Stomach smooth muscle (tissue), 2 donors: ENCODE results near the gene PREP.

Source experiments
- H3K27ac ChIP-seq: one replicate; pipeline ENCODE4 v1.7.0; 2013; ENCODE audit warnings: mild to moderate bottlenecking, low read length, inconsistent platforms
- H3K27me3 ChIP-seq, 2 donors: one replicate each; pipeline ENCODE4 v1.7.0; 2013; ENCODE audit warnings: low read length in 2 of 2; ENCODE audit not compliant: insufficient read depth in 2 of 2, control insufficient read depth in 1 of 2
- H3K36me3 ChIP-seq, 2 donors: one replicate each; pipeline ENCODE4 v1.7.0; 2013; ENCODE audit warnings: low read length in 2 of 2; ENCODE audit not compliant: control insufficient read depth in 2 of 2, insufficient read depth in 2 of 2
- H3K4me1 ChIP-seq: one replicate; pipeline ENCODE4 v1.7.0; 2013; ENCODE audit warnings: low read length; ENCODE audit not compliant: control insufficient read depth, insufficient read depth
- H3K4me3 ChIP-seq, 2 donors: one replicate each; pipeline ENCODE4 v1.7.0; 2013; ENCODE audit warnings: low read length in 2 of 2
- H3K9ac ChIP-seq, 2 donors: one replicate each; pipeline ENCODE4 v1.7.0; 2013; ENCODE audit warnings: low read length in 2 of 2, mild to moderate bottlenecking in 1 of 2
- H3K9me3 ChIP-seq, 2 donors: one replicate each; pipeline ENCODE4 v1.7.0; 2013; ENCODE audit warnings: low read length in 2 of 2; ENCODE audit not compliant: control insufficient read depth in 2 of 2
- donor health status: healthy.
- donor health status: Pancreatic carcinoma.

Gene PREP

DNA sequence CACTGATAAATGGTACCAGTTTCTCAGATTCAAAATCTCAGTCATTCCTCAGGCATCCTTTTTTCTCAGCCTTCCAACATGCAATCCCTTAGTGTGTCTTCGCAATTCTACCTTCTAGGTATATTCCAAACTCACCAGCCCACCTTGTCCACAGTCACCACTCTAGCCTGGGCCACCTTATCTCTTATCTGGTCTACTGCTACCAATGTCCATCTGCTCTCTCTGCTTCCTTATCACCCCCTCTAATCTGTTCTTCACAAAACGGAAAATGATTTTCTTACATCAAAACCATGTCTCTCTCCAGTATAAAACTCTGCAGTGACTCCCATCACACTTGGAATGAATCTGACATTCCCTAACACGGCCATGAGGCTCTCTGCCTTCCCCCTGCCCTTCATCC, 91.9 kb downstream of the PREP start:
- H3K4me3 ChIP-seq = no peak overlapping the region
- peaks cover 0 to 5% of the 10 kb centered on the region in 2 donors for H3K36me3 ChIP-seq

DNA sequence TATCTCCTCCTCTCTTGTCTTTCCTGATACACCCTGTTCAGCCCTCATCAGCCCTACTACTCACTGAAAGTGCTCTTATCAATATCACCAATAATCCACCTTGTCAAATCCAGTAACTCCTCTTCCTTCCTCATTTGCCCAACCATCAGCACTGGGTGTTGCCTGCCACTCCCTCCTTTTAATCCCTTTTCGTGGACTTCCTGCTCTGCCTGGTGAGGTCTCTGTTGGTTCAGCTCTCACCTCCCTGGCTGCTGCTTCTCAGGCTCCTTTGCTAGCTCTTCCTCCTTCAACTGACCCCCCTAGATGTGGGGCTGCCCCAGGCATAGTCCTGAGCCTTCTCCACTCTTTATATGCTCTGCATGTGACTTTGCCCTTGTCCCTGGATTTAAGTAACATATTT, 92.5 kb downstream of the PREP start:
- Histone ChIP-seq H3K9ac (no peak overlapping the region), H3K9me3 (no peaks in the 10 kb centered on the region), H3K36me3 (peaks cover 0 to 5% of the 10 kb centered on the region in 2 donors), H3K4me3 (no peak overlapping the region), H3K27ac (no peak overlapping the region), H3K27me3 (no peaks in the 10 kb centered on the region), H3K4me1 (no peaks in the 10 kb centered on the region)

More for the DNA sequence above, 91.9 kb downstream of the PREP start:
- H3K27ac ChIP-seq = no peak overlapping the region
- H3K27me3 ChIP-seq = no peaks in the 10 kb centered on the region
- H3K4me1 ChIP-seq = no peaks in the 10 kb centered on the region
- H3K9ac ChIP-seq = no peak overlapping the region
- H3K9me3 ChIP-seq = no peaks in the 10 kb centered on the region

DNA sequence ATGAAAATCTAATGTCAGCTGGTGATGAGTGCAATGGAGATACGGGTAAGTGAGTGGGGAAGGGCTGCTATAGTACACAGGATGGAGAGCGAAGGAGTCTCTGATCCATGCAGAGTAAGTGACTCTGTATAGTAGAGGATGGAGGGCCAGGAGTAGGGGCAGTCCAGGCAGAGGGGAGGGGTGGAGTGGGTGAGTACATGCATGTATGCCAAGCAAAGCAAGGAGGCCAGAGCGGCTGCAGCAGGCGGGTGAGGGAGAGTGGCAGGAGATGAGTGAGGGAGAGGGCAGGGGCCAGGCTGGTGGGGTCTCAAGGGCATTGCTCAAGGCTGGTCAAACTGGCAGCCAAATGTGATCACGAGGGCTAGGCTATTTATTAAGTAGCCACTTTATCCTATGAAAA, 94.0 kb downstream of the PREP start:
- Histone ChIP-seq H3K9ac (no peak overlapping the region), H3K9me3 (no peaks in the 10 kb centered on the region), H3K27ac (no peak overlapping the region), H3K27me3 (no peaks in the 10 kb centered on the region), H3K36me3 (peaks cover 0 to 5% of the 10 kb centered on the region in 2 donors), H3K4me1 (no peaks in the 10 kb centered on the region), H3K4me3 (no peak overlapping the region)

DNA sequence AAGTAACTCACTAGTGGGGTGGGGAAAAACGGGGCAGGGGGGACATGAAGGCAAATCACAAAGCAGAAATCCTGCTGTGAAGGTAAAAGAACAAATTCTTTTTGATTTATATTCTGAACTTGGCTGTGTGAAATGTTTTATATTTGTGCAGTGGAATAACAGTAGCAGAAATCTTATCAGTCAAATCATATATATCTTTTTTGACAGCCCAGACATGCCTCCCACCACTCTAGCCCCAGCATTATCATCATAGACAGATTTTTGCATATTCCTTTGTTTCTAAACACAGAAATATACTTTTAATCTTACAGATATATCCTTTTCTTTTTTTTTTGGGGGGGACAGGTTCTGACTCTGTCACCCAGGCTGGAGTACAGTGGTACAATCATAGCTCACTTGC, 97.4 kb downstream of the PREP start:
- H3K4me3 ChIP-seq = no peak overlapping the region
- no peaks in the 10 kb centered on the region for H3K9me3 ChIP-seq
- peaks cover 0 to 4% of the 10 kb centered on the region in 2 donors for H3K36me3 ChIP-seq
- no peaks in the 10 kb centered on the region for H3K27me3 ChIP-seq
- no peak overlapping the region for H3K9ac ChIP-seq
- no peak overlapping the region for H3K27ac ChIP-seq
- peaks cover 3% of the 10 kb centered on the region for H3K4me1 ChIP-seq

DNA sequence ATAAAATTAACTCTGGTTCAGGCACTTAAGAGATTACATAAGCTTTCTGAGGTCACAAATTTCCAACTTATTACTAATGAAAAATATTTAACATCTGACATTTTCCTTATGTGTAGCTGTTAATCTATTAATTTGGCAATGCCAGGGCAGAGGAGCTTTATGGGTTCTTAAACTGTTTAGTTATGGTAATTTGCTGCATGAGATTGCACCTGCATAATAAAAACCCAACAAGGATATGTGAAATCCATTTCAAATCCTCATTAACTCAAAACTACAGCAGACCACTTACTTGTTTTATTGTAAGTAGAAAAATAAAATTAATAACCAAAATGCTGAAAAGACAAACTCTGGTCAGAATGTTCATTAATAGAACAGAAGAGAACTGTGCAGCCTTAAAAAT, 98.1 kb downstream of the PREP start:
- no peak overlapping the region for H3K9ac ChIP-seq
- H3K27me3 ChIP-seq = no peaks in the 10 kb centered on the region
- no peaks in the 10 kb centered on the region for H3K9me3 ChIP-seq
- no peak overlapping the region for H3K4me3 ChIP-seq
- peaks cover 3% of the 10 kb centered on the region for H3K4me1 ChIP-seq
- no peak overlapping the region for H3K27ac ChIP-seq
- H3K36me3 ChIP-seq = peaks cover 0 to 4% of the 10 kb centered on the region in 2 donors

DNA sequence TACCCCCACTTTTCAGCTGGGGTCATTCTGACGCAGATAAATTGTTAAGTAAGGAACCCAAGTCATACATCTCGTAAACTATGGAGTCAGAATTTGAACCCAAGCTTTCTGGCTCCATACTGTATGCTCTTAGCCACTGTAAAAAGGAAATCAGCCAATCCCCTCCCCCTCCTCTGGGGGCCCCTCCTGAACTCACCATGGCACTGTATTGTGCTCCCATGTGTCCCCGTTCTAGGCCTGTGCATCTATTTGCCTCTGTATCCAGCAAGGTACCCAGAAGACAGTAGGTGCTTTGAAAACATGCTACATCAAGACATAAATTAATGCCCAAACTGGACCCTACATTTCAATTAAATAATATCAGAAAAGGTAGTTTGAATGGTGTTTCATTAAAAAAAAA, 98.5 kb downstream of the PREP start:
- Histone ChIP-seq H3K36me3 (peaks cover 0 to 4% of the 10 kb centered on the region in 2 donors), H3K9me3 (no peaks in the 10 kb centered on the region), H3K4me3 (no peak overlapping the region), H3K4me1 (peaks cover 3% of the 10 kb centered on the region), H3K27ac (no peak overlapping the region), H3K9ac (no peak overlapping the region), H3K27me3 (no peaks in the 10 kb centered on the region)

DNA sequence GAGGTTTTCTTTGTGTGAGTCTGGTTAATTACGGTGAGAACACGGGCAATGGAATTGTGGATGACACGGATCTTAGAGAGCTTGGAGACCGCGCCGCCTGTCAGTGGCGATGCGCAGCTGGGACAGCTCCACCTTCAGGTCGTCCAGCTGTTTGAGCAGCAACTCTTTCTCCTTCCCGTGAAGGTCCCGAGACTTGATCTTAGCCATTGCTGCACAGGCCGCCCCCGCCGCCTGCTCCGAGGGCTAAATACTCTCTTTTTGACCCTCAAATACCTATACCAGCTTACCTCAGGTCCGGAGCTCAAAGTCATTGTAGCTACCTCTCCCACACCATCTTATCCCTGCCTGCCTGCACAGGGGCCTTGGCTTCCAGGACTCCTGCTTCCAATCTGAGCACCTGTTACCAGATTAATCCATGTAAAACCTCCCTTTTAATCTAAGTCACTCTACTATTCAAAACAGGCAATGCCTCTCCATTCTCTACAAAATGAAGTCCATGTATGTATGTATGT, 100.2 kb downstream of the PREP start:
- H3K9ac ChIP-seq = no peak overlapping the region
- no peaks in the 10 kb centered on the region for H3K9me3 ChIP-seq
- peaks cover 0 to 2% of the 10 kb centered on the region in 2 donors for H3K36me3 ChIP-seq
- peaks cover 3% of the 10 kb centered on the region for H3K4me1 ChIP-seq
- no peak overlapping the region for H3K27ac ChIP-seq
- H3K4me3 ChIP-seq = no peak overlapping the region
- no peaks in the 10 kb centered on the region for H3K27me3 ChIP-seq

DNA sequence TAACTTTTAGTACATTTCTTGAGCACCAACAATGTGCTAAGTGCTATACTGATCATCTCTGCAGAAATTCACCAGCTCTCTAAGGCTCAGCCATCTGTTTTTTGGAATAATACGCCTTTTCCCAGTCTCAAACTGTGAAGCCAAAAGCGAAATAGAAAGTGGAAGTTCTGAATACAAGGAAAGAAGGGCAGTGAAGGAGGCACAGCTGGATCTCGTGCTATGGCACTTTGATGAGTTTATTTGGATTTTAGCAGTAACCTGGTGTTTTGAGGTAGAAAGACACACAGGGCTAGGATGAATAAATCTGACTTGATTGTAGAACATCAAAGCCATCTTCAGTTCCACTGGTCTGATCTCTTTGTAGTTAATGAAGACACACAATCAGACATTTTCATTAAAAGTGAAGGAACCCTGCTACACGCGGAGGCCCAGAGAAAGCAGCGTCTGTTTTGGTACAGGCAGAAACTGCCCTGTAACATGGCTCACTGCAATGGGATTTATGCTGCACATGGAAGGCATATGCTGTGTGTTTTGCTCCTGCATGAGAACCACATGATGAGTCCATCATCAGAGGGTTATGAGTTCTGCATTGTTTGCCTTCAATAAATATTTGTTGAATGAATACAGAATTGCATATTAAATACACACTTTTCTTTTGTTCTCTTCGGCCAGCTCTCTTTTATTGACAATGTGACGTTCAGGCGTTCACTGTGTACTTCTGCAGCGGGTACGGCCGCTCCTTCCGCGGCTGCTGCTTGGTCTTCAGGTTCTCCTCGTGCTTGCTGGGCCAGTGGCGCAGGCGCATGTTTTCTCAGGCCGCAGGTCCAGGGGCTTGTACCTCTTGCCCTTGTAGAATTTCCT, 100.9 kb downstream of the PREP start:
- Histone ChIP-seq H3K27me3 (no peaks in the 10 kb centered on the region), H3K27ac (no peak overlapping the region), H3K4me1 (peaks cover 3% of the 10 kb centered on the region), H3K9me3 (no peaks in the 10 kb centered on the region), H3K4me3 (no peak overlapping the region), H3K36me3 (peaks cover 0 to 2% of the 10 kb centered on the region in 2 donors), H3K9ac (no peak overlapping the region)

DNA sequence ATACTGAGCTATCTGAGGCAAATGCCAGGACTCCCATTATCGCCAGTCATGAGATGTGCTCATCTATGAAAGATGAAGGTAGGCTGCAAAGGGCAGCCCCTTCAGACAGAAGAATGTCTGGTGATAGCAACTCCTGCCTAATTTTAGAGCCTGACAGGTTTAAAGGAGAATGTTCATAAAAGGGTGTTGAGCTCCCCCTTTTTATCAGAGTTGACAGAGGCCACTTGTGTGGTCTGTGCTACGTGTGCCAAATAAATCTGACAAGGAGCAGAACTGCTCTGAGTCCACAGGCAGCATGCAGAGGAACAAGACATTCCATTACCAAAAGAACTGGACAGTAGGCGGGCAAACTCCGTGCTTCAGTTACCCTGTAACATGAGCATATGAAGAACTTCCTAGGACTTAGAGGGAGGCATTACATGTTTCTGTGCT, 101.8 kb downstream of the PREP start:
- Histone ChIP-seq H3K9me3 (no peaks in the 10 kb centered on the region), H3K27ac (no peak overlapping the region), H3K4me3 (no peak overlapping the region), H3K27me3 (no peaks in the 10 kb centered on the region), H3K9ac (no peak overlapping the region), H3K36me3 (peaks cover 0 to 2% of the 10 kb centered on the region in 2 donors), H3K4me1 (peaks cover 3% of the 10 kb centered on the region)

DNA sequence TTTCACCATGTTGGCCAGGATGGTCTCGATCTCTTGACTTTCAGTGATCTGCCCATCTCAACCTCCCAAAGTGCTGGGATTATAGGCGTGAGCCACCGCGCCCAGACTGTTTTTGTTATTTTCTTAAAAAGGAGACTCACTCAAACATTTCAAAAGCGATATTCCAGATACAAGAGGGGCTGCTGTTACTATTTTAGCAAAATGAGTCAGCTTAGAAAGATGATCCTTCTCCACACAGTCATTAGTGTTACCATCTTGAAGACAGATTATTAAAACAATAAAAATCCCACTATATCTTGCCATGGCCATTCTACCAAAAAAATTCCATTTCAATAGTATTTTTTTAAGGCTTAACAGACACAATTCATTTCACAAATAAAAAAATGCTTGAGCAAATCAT, 102.8 kb downstream of the PREP start:
- no peaks in the 10 kb centered on the region for H3K27me3 ChIP-seq
- no peaks in the 10 kb centered on the region for H3K9me3 ChIP-seq
- H3K36me3 ChIP-seq = peaks cover 0 to 2% of the 10 kb centered on the region in 2 donors
- H3K4me1 ChIP-seq = peaks cover 3% of the 10 kb centered on the region
- H3K9ac ChIP-seq = no peak overlapping the region
- H3K4me3 ChIP-seq = no peak overlapping the region
- no peak overlapping the region for H3K27ac ChIP-seq

DNA sequence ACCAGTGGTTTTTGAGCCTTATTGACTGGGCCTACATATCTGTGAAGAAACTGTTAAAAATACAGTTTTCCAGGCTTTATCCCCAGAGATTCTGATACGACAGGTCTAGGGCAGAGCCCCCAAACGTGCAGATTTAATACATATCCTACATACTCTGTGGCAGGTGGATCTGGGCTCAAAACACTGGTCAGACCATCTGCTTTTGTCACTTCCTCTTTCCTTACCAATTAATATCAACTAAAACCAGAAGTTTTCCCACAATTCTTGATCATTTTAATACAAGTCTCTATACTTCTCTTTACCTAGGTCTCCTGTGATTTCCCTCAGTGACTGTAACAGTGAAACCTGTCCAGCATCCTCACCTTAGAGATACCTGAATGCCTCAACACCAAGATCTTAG, 108.8 kb downstream of the PREP start:
- H3K9ac ChIP-seq = no peak overlapping the region
- peaks cover 0 to 4% of the 10 kb centered on the region in 2 donors for H3K9me3 ChIP-seq
- no peak overlapping the region for H3K4me3 ChIP-seq
- H3K36me3 ChIP-seq = no peaks in the 10 kb centered on the region
- H3K27ac ChIP-seq = no peak overlapping the region
- H3K27me3 ChIP-seq = no peaks in the 10 kb centered on the region
- H3K4me1 ChIP-seq = no peaks in the 10 kb centered on the region
